Muscle of leg (tissue), 11 donors: ENCODE measurements around the gene SRC. TPM values are rescaled to one million over a fixed set of nuclear protein-coding genes. Genes with fewer than 3 reads are reported as not detected.
A peak's percentile ranks its signal among the peaks of the same experiment; 100 is the strongest.

Experiments used
- DNase-seq: peaks from one replicate; pipeline ENCODE4 v3.0.0; 2013
- H3K27ac ChIP-seq: one replicate; pipeline ENCODE4 v1.5.1; 2013; ENCODE audit warnings: mild to moderate bottlenecking, low read length, control low read depth
- H3K27me3 ChIP-seq: one replicate; pipeline ENCODE4 v1.6.1; 2013; ENCODE audit warnings: low read length; ENCODE audit not compliant: control insufficient read depth, insufficient read depth
- H3K36me3 ChIP-seq: one replicate; pipeline ENCODE4 v1.6.1; 2013; ENCODE audit warnings: low read length; ENCODE audit not compliant: control insufficient read depth, insufficient read depth
- H3K4me1 ChIP-seq: one replicate; pipeline ENCODE4 v1.6.1; 2013; ENCODE audit warnings: low read length; ENCODE audit not compliant: control insufficient read depth, insufficient read depth
- H3K4me3 ChIP-seq: one replicate; pipeline ENCODE4 v1.5.1; 2013; ENCODE audit warnings: low read length, control low read depth
- H3K9me3 ChIP-seq: replicated peaks from 2 replicates; pipeline ENCODE4 v1.6.1; 2013; ENCODE audit warnings: low read depth, low read length; ENCODE audit not compliant: control insufficient read depth
- WGBS: methylation state at CpG from one replicate; pipeline ENCODE4 v1.1.5; 2013; ENCODE audit warnings: missing lambda C conversion rate; ENCODE audit not compliant: insufficient coverage; 5-methylcytosine and 5-hydroxymethylcytosine counted together
- polyA plus RNA-seq, 8 donors: library from polyadenylated mRNA; unstranded; fragments of 120-200 nt; gene quantifications; one replicate each; pipeline versions ENCODE4 v1.2.1 to v1.2.3, GENCODE V29; 2013; ENCODE audit warnings: inconsistent platforms in 1 of 8, low replicate concordance in 1 of 8; ENCODE audit not compliant: insufficient read length in 8 of 8, insufficient read depth in 1 of 8
- total RNA-seq: library from RNA; stranded (reverse); fragments of 120-200 nt; gene quantifications from one replicate; pipeline ENCODE4 v1.2.4, GENCODE V29; 2013

SRC gene
- total and polyA plus RNA-seq, 9 donors = 8.6 to 25.4 (median 16.6) TPM

DNA sequence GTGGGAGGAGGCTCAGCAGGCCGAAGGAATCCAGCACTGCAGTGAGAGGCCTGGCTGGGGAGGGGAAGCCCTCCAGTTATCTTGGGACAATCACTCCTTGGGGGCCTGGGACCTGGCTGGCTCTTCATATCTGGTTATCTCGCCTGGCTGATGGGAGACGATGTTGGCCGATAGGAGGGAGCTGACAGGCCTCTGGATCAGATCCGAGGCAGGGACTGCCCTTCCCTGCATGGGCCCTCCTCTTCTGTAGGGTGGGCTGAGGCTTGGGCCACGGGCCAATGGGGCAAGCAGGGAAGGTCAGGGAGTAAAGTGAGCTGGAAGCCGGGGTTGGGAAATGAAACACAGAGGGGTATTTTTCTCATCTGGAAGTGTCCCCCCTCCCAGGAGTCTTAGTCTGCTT is 31.3 kb upstream of the SRC start:
- Histone ChIP-seq H3K27ac (peak overlapping the region; percentile 35), H3K4me1 (peaks cover 25% of the 10 kb centered on the region), H3K36me3 (peaks cover 60% of the 10 kb centered on the region), H3K4me3 (no peak overlapping the region), H3K27me3 (no peaks in the 10 kb centered on the region), H3K9me3 (no peaks in the 10 kb centered on the region)
- peak; percentile 30 for DNase-seq
- WGBS = 60% methylated on average over 1 of the region's 7 CpGs

DNA sequence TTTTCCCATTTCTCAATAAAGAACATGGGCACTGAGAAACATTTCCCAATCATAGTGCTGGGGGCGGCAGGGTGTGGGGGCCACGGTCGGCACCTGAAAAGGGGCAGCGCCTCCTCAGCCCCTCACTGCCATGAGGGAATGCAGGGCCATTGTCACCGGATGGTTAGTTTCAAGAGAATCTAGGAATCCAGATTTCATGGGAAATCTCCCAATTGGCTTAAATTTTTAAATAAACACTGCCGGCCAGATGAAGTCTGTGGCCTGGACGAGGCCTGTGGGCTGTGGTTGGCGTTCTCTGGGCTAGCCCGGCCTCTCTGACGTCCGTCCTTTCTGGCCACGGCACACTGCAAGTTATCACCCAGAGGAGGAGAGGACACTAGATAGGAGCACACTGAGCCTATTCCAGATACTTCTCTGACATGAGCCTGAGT is 30.9 kb upstream of the SRC start:
- peak; percentile 48 for DNase-seq
- H3K9me3 ChIP-seq = no peaks in the 10 kb centered on the region
- peaks cover 58% of the 10 kb centered on the region for H3K36me3 ChIP-seq
- H3K27me3 ChIP-seq = no peaks in the 10 kb centered on the region
- no peak overlapping the region for H3K4me3 ChIP-seq
- H3K27ac ChIP-seq = peak overlapping the region; percentile 35
- H3K4me1 ChIP-seq = peaks cover 25% of the 10 kb centered on the region
- WGBS = 69% methylated on average over 12 of the region's 12 CpGs

DNA sequence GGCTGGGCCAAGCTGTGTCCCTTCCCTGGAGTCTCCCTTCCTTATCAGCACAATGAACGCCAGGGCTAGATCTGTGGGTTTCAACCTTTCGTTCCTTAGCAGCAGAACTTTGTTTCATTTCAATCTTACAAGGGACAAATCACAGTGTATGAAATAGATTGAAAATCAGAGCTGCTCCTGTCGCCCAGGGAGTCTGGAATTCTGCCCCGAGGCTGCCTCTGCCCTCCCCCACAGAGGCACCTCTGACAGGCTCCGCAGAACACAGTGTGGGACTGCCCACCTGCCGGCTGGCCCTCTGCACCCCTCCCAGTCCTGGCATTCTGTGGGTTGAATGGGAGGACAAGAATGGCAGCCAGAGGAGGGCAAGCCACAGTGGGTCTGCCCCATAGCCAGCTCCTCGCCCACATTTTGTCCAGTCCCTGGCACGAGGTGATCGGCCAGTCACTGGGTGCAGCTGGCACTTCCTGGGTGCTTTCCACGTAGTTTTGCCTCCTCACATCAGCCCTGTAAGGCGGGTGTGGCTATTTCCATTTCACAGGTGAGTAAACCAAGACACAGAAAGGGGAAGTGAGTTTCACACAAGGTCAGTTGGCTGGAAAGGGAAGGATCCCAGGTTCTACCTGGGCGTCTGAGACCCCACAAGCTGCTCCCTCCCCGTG is 30.4 kb upstream of the SRC start:
- 89% methylated on average over 8 of the region's 13 CpGs for WGBS
- no peaks in the 10 kb centered on the region for H3K9me3 ChIP-seq
- no peak overlapping the region for H3K4me3 ChIP-seq
- H3K4me1 ChIP-seq = peaks cover 25% of the 10 kb centered on the region
- H3K36me3 ChIP-seq = peaks cover 52% of the 10 kb centered on the region
- H3K27me3 ChIP-seq = no peaks in the 10 kb centered on the region
- H3K27ac ChIP-seq = no peak overlapping the region
- DNase-seq = no peak

GRCh38 chr20:37316116-37316774 is 29.7 kb upstream of the SRC start:
- 65% methylated on average over 9 of the region's 15 CpGs for WGBS
- H3K27ac ChIP-seq = no peak overlapping the region

GRCh38 chr20:37316775-37317170 is 29.2 kb upstream of the SRC start:
- H3K36me3 ChIP-seq = peaks cover 44% of the 10 kb centered on the region
- no peaks in the 10 kb centered on the region for H3K9me3 ChIP-seq
- no peak overlapping the region for H3K4me3 ChIP-seq
- no peak for DNase-seq
- no peak overlapping the region for H3K27ac ChIP-seq
- H3K4me1 ChIP-seq = peaks cover 25% of the 10 kb centered on the region
- H3K27me3 ChIP-seq = no peaks in the 10 kb centered on the region
- 86% methylated on average over 3 of the region's 5 CpGs for WGBS

More at GRCh38 chr20:37316116-37316774, 29.7 kb upstream of the SRC start:
- no peaks in the 10 kb centered on the region for H3K9me3 ChIP-seq
- no peaks in the 10 kb centered on the region for H3K27me3 ChIP-seq
- peaks cover 25% of the 10 kb centered on the region for H3K4me1 ChIP-seq
- peaks cover 46% of the 10 kb centered on the region for H3K36me3 ChIP-seq
- DNase-seq = peak; percentile 55
- H3K4me3 ChIP-seq = no peak overlapping the region

- Histone ChIP-seq H3K36me3 (peaks cover 44% of the 10 kb centered on the region), H3K4me3 (no peak overlapping the region), H3K9me3 (no peaks in the 10 kb centered on the region), H3K27me3 (no peaks in the 10 kb centered on the region), H3K4me1 (peaks cover 23% of the 10 kb centered on the region), H3K27ac (no peak overlapping the region)
- WGBS = 82% methylated on average over 6 of the region's 6 CpGs
- no peak for DNase-seq
Observed at GRCh38 chr20:37317316-37317715, 28.6 kb upstream of the SRC start.

DNA sequence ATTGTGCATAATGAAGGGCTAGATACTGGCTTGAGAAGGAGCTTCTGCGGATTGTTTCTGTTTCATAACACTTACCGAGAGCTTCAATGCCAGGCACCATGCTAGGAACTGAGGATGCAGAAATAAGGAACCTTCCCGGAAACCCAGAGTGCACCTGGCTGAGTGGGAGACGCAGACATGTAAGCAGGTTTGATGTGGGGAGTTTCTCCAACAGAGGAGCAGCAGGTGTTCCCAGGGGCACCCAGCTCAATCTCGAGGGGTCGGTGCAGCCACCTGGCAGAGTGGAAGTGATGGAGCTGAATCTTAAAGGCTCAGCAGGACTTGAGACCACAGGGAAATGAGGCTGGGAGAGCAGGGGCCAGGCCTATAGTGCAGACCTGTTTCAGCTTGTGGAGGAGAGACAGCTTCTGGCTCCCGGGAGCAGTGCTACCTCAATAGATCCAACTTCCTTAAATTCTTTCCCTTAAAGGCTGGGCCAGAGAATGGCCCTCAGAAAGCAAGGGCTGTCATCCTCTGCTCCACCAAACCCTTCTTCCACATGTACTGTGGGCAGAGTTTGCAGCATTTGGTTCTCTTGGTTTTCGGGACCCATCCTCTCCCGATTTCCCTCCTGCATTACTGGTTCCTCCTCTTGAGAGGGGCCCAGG is 27.8 kb upstream of the SRC start:
- DNase-seq = no peak
- WGBS = 76% methylated on average over 5 of the region's 9 CpGs
- Histone ChIP-seq H3K4me3 (no peak overlapping the region), H3K27me3 (no peaks in the 10 kb centered on the region), H3K27ac (no peak overlapping the region), H3K9me3 (no peaks in the 10 kb centered on the region), H3K36me3 (peaks cover 44% of the 10 kb centered on the region), H3K4me1 (peaks cover 23% of the 10 kb centered on the region)

DNA sequence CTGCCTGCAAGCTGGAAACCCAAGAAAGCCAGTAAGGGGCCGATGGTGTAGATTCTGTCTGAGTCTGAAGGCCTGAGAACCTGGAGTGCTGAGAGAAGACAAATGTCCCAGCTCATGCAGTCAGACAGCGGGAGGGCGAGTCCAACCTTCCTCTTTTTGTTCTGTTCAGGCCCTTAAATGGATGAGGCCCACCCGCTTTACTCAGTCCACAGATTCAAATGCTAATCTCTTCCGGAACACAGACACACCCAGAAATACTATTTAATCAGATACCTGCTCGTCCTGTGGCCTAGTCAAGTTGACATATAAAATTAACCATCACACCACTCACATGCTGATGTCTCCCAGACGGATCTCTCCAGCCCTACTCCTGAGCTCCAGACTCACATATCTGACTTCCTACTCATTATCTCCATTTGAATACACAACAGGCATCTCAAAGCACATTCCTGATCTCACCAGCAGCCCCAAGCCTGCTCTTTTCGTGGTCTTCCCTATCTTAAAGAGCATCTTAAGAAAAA is 26.7 kb upstream of the SRC start:
- Histone ChIP-seq H3K36me3 (peaks cover 44% of the 10 kb centered on the region), H3K27me3 (no peaks in the 10 kb centered on the region), H3K4me1 (peaks cover 17% of the 10 kb centered on the region), H3K4me3 (no peak overlapping the region), H3K27ac (no peak overlapping the region), H3K9me3 (no peaks in the 10 kb centered on the region)
- DNase-seq = no peak
- WGBS = 82% methylated on average over 7 of the region's 8 CpGs

DNA sequence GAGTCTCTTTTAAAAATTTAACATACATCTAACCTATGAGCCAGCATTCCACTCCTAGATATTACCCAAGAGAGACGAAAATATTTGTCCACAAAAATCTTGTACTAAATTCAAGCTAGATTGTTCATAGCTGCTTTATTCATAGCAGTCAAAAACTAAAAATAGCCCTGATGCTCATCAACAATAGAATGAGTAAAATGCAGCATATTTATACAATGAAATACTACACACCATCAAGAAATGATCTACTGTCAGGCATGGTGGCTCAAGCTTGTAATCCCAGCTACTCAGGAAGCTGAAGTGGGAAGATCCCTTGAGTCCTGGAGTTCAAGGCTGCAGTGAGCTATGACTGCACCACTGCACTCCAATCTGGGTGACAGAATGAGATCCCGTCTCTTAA is 22.0 kb upstream of the SRC start:
- WGBS = no CpG with 5 or more reads among the region's 2 CpGs
- Histone ChIP-seq H3K27me3 (no peaks in the 10 kb centered on the region), H3K27ac (peak overlapping the region; percentile 55), H3K4me3 (no peak overlapping the region), H3K4me1 (no peaks in the 10 kb centered on the region), H3K36me3 (peaks cover 5% of the 10 kb centered on the region), H3K9me3 (no peaks in the 10 kb centered on the region)
- DNase-seq = peak; percentile 68

DNA sequence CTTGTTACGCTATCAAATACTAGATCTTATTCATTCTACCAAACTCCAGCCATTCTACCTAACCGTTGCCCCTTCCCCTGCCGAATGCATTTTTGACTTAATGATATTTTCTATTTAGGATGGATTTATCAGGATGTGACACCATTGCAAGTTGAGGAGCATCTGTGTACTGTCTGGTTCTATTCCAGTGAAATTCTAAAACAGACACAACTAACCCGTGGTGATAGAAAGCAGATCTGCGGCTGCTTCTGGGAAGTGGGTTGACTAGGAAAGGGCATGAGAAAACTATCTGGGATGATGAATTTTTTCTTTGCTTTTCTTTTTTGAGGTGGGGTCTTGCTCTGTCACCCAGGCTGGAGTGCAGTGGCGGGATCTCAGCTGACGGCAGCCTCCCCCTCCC is 20.7 kb upstream of the SRC start:
- Histone ChIP-seq H3K27ac (no peak overlapping the region), H3K36me3 (no peaks in the 10 kb centered on the region), H3K4me3 (no peak overlapping the region), H3K9me3 (no peaks in the 10 kb centered on the region), H3K4me1 (no peaks in the 10 kb centered on the region), H3K27me3 (no peaks in the 10 kb centered on the region)
- no CpG with 5 or more reads among the region's 7 CpGs for WGBS
- no peak for DNase-seq
